Activated CD8-positive, alpha-beta T cell treated with anti-CD3 and anti-CD28 coated beads for 36 hours (primary cell): ENCODE results near the gene CHDH. TPM values are rescaled to one million over a fixed set of nuclear protein-coding genes. Genes with fewer than 3 reads are reported as not detected.

Experiments
- ATAC-seq: fragments of 200-7000 bp; cut with Tn5 transposase; one replicate; pipeline ENCODE4 v1.10.0; 2021; ENCODE audit warnings: mild to moderate bottlenecking, moderate library complexity
- CTCF ChIA-PET: fragments of 350-600 bp; sonication (Branson Sonifier 250); formaldehyde crosslinking; loops from one replicate; lab custom pipeline; 2021; ENCODE audit warnings: antibody characterized with exemption; lab: Charles Lee
- POLR2A ChIA-PET: fragments of 350-600 bp; sonication (Branson Sonifier 250); formaldehyde crosslinking; loops from one replicate; lab custom pipeline; 2021; ENCODE audit warnings: antibody characterized with exemption; lab: Charles Lee
- DNase-seq: peaks from one replicate; pipeline ENCODE4 v3.0.0-alpha.2; 2020
- H3K27ac Mint-ChIP-seq: one replicate; pipeline ENCODE4 v1.8.0; 2021; ENCODE audit warnings: mild to moderate bottlenecking, mixed read lengths
- H3K27me3 Mint-ChIP-seq: one replicate; pipeline ENCODE4 v1.8.0; 2021; ENCODE audit warnings: mixed read lengths
- H3K36me3 Mint-ChIP-seq: one replicate; pipeline ENCODE4 v1.8.0; 2021; ENCODE audit warnings: low read depth, mixed read lengths
- H3K4me1 Mint-ChIP-seq: one replicate; pipeline ENCODE4 v1.8.0; 2021; ENCODE audit warnings: low read depth, mixed read lengths
- H3K4me3 Mint-ChIP-seq: one replicate; pipeline ENCODE4 v1.8.0; 2021; ENCODE audit warnings: mild to moderate bottlenecking, moderate library complexity, mixed read lengths
- H3K9me3 Mint-ChIP-seq: one replicate; pipeline ENCODE4 v1.8.0; 2021; ENCODE audit warnings: mixed read lengths
- CTCF ChIP-seq: fragments of 200-600 bp; IDR thresholded peaks from one replicate; pipeline ENCODE4 v1.8.0; 2022; ENCODE audit warnings: antibody characterized with exemption, mild to moderate bottlenecking
- intact Hi-C: fragments of 100-400 bp; cut with micrococcal nuclease; formaldehyde crosslinking; loops from one replicate; pipeline ENCODE4 v1.10.0; 2022
- total RNA-seq, 2 experiments: library from RNA; stranded (reverse); gene quantifications; one replicate each; pipeline ENCODE4 v1.2.3, GENCODE V29; 2021

CHDH gene
- total RNA-seq, 2 experiments from 2014 or later, result 0.02 to 0.22 TPM

GRCh38 chr3:53821631-53822121 is 24.5 kb downstream of the CHDH start:
- no peaks in the 10 kb centered on the region for H3K36me3 Mint-ChIP-seq
- intact Hi-C loops, result no loop called here
- ChIA-PET CTCF (no interaction called here), POLR2A (no interaction called here)
- H3K27me3 Mint-ChIP-seq, result peaks cover 3% of the 10 kb centered on the region
- DNase-seq, result no peak
- TF ChIP-seq CTCF, result no peak
- no peak for ATAC-seq
- H3K4me3 Mint-ChIP-seq, result no peak overlapping the region
- H3K9me3 Mint-ChIP-seq, result no peaks in the 10 kb centered on the region
- H3K27ac Mint-ChIP-seq, result no peak overlapping the region
- no peaks in the 10 kb centered on the region for H3K4me1 Mint-ChIP-seq

- DNase-seq, result no peak
Measured at GRCh38 chr3:53820756-53821580, 25.3 kb downstream of the CHDH start.

GRCh38 chr3:53820084-53820483 is 26.1 kb downstream of the CHDH start:
- TF ChIP-seq CTCF, result no peak
- ChIA-PET CTCF (no interaction called here), POLR2A (no interaction called here)
- no peak overlapping the region for H3K4me3 Mint-ChIP-seq
- no peaks in the 10 kb centered on the region for H3K36me3 Mint-ChIP-seq
- ATAC-seq (no peak), DNase-seq (no peak)
- no peaks in the 10 kb centered on the region for H3K9me3 Mint-ChIP-seq
- H3K27me3 Mint-ChIP-seq, result peaks cover 3% of the 10 kb centered on the region
- intact Hi-C loops, result no loop called here
- H3K27ac Mint-ChIP-seq, result no peak overlapping the region
- H3K4me1 Mint-ChIP-seq, result no peaks in the 10 kb centered on the region

More at GRCh38 chr3:53820756-53821580, 25.3 kb downstream of the CHDH start:
- intact Hi-C loops, result no loop called here
- no peak for TF ChIP-seq CTCF
- ChIA-PET POLR2A (no interaction called here), CTCF (no interaction called here)
- no peaks in the 10 kb centered on the region for H3K36me3 Mint-ChIP-seq
- no peak overlapping the region for H3K27ac Mint-ChIP-seq
- no peaks in the 10 kb centered on the region for H3K4me1 Mint-ChIP-seq
- H3K27me3 Mint-ChIP-seq, result peaks cover 3% of the 10 kb centered on the region
- no peaks in the 10 kb centered on the region for H3K9me3 Mint-ChIP-seq
- ATAC-seq, result no peak
- no peak overlapping the region for H3K4me3 Mint-ChIP-seq

- H3K9me3 Mint-ChIP-seq, result no peaks in the 10 kb centered on the region
- CTCF ChIA-PET, result no interaction called here
Measured at GRCh38 chr3:53819163-53819868, 26.9 kb downstream of the CHDH start.

More at GRCh38 chr3:53819163-53819868, 26.9 kb downstream of the CHDH start:
- no peak for ATAC-seq
- no peak for DNase-seq
- Mint-ChIP-seq H3K36me3 (no peaks in the 10 kb centered on the region), H3K4me1 (no peaks in the 10 kb centered on the region), H3K27me3 (peaks cover 3% of the 10 kb centered on the region), H3K4me3 (no peak overlapping the region), H3K27ac (no peak overlapping the region)
- POLR2A ChIA-PET, result no interaction called here
- intact Hi-C loops, result no loop called here
- no peak for TF ChIP-seq CTCF
